Measurements from ENCODE around the gene HSPB9. TPM values are rescaled to one million over a fixed set of nuclear protein-coding genes. Genes with fewer than 3 reads are reported as not detected.

Gene HSPB9
- total and polyA plus RNA-seq, 2 of the 8 experiments (the other 6 are each of a cell fraction or from before 2014, with no cell fraction given), result 0.27 to 0.30 TPM

GRCh38 chr17:42153919-42154742, 31.5 kb downstream of the HSPB9 start:
- H3K18ac ChIP-seq (ENCODE audit: extremely low read depth, low read length), result no peak overlapping the region
- H4K8ac ChIP-seq (ENCODE audit: extremely low read depth, insufficient read depth, low read length), result no peak overlapping the region
- H3K79me2 ChIP-seq (ENCODE audit: control insufficient read depth in 1 of 2, insufficient read depth in 2 of 2, low read length in 2 of 2), result peaks cover 12 to 34% of the 10 kb centered on the region in 2 experiments
- DNase-seq (ENCODE audit: low read depth in 1 of 2, low spot score in 2 of 2), result no peak
- CTCF ChIA-PET (ENCODE audit: partially characterized antibody), result interaction anchor here (0.7 to 2.3 kb wide), 12 partner anchors 9 to 136 kb away, joined by 3 to 16 read pairs (median 4); partner anchors contain the start of gene KAT2A
- no peak overlapping the region for H3K27ac ChIP-seq (ENCODE audit: low read depth, low read length)
- no peak overlapping the region for H3K14ac ChIP-seq (ENCODE audit: insufficient read length)
- H2BK120ac ChIP-seq (replicated peaks; ENCODE audit: low read depth, low read length), result no peak overlapping the region
- H2BK15ac ChIP-seq (ENCODE audit: low read length), result no peak overlapping the region
- H3K27me3 ChIP-seq (replicated peaks in 1 of 4; ENCODE audit: control insufficient read depth in 3 of 4, extremely low read depth in 1 of 4, insufficient read depth in 3 of 4, low read length in 3 of 4), result no peaks in the 10 kb centered on the region
- no peak overlapping the region for H2AFZ ChIP-seq (ENCODE audit: low read length)
- 19% methylated on average over 13 of the region's 15 CpGs; no CpG with 5 or more reads in 1 of the 2 experiments for WGBS, 2 experiments (ENCODE audit: extremely low coverage in 1 of 2, insufficient coverage in 1 of 2, insufficient read length in 1 of 2, insufficient replicate concordance in 2 of 2, low coverage in 1 of 2, low lambda C conversion rate in 2 of 2, missing lambda C conversion rate in 1 of 2)
- no peak overlapping the region for H2BK20ac ChIP-seq (ENCODE audit: low read length)
- peak overlapping the region; percentile 88 to 100 for H3K4me2 ChIP-seq (ENCODE audit: insufficient read depth in 1 of 2, low read depth in 2 of 2, low read length in 2 of 2)
- peaks cover 0 to 9% of the 10 kb centered on the region in 2 experiments for H4K20me1 ChIP-seq (replicated peaks in 1 of 2; ENCODE audit: control insufficient read depth in 1 of 2, insufficient read depth in 2 of 2, low read length in 2 of 2)
- peak overlapping the region; percentile 52 to 78 (median 68) for H3K9ac ChIP-seq (replicated peaks in 1 of 4; ENCODE audit: extremely low read depth in 1 of 4, low read depth in 3 of 4, low read length in 3 of 4)
- H3K56ac ChIP-seq (replicated peaks; ENCODE audit: insufficient read length, low read depth, low read length), result no peak overlapping the region
- peaks cover 15% of the 10 kb centered on the region for H3K23me2 ChIP-seq (ENCODE audit: low read depth, low read length)
- TF ChIP-seq SIX5 (IDR thresholded peaks at IDR 0.05; ENCODE audit: low read depth, low read length) (no peak), SAP30 (IDR thresholded peaks at IDR 0.05; ENCODE audit: insufficient read depth, insufficient replicate concordance, low read length) (peak; percentile 81)
- peak overlapping the region; percentile 35; the same call in 1 of the 2 replicates for H2BK5ac ChIP-seq (ENCODE audit: low read depth, low read length)
- H4K5ac ChIP-seq (ENCODE audit: insufficient read length, low read depth, low read length), result peak overlapping the region; percentile 33
- 0 out of 8 replicates have a peak, but pooled peaks cover 0 to 3% (median 0%) of the 10 kb centered on the region in 4 experiments for H3K36me3 ChIP-seq (ENCODE audit: control insufficient read depth in 2 of 4, insufficient read depth in 4 of 4, low read length in 3 of 4)
- H3K4me1 ChIP-seq (replicated peaks in 1 of 4; ENCODE audit: control insufficient read depth in 3 of 4, insufficient read depth in 4 of 4, low read length in 3 of 4), result peaks cover 6 to 18% (median 7%) of the 10 kb centered on the region in 4 experiments; a peak in 4 of 7 replicates
- no peak overlapping the region for H3K23ac ChIP-seq (ENCODE audit: insufficient read length)
- POLR2A ChIA-PET (ENCODE audit: partially characterized antibody), result interaction anchor here (0.9 to 1.3 kb wide), 8 partner anchors 9 to 138 kb away, joined by 3 to 5 read pairs (median 4); partner anchors contain the start of genes DNAJC7, KCNH4 and NKIRAS2
- no peaks in the 10 kb centered on the region for H3K9me3 ChIP-seq (ENCODE audit: insufficient read depth in 2 of 2, low read depth in 1 of 2, low read length in 1 of 2)
- no peak for FAIRE-seq
- H4K91ac ChIP-seq (replicated peaks; ENCODE audit: insufficient read length, low read length), result peak overlapping the region; percentile 30
- H3K4ac ChIP-seq (replicated peaks; ENCODE audit: insufficient read length, low read depth, low read length), result no peak overlapping the region
- H3K4me3 ChIP-seq (ENCODE audit: extremely low read depth in 1 of 4, insufficient read depth in 2 of 4, low read depth in 3 of 4, low read length in 4 of 4), result peak overlapping the region; percentile 64 to 93 (median 87)
- H2BK12ac ChIP-seq (ENCODE audit: low read depth, low read length), result no peak overlapping the region
- H2AK5ac ChIP-seq (ENCODE audit: low read depth, low read length), result peak overlapping the region; percentile 72; the same call in 1 of the 2 replicates
- H3K79me1 ChIP-seq (ENCODE audit: low read depth, low read length), result peaks cover 5% of the 10 kb centered on the region

Measured in H1 (cell line).